Subcutaneous abdominal adipose tissue (tissue), 5 donors: Measurements from ENCODE around the gene SPRR2A.
"Not testable (repeated sequence)": the region's sequence is repeated elsewhere in the genome, so short reads cannot be mapped to it uniquely, and the experiment has no call there.

Source experiments
- H3K27ac ChIP-seq: one replicate; pipeline ENCODE4 v1.7.0; 2013; ENCODE audit warnings: low read depth, mild to moderate bottlenecking, inconsistent platforms, low read length, moderate library complexity
- H3K27me3 ChIP-seq, 5 donors: one replicate each; pipeline ENCODE4 v1.7.0; 2013; ENCODE audit warnings: low read length in 5 of 5, inconsistent platforms in 1 of 5; ENCODE audit not compliant: control insufficient read depth in 5 of 5, insufficient read depth in 4 of 5
- H3K36me3 ChIP-seq, 5 donors: one replicate each; pipeline ENCODE4 v1.7.0; 2013; ENCODE audit warnings: low read length in 5 of 5; ENCODE audit not compliant: control insufficient read depth in 5 of 5, insufficient read depth in 5 of 5
- H3K4me1 ChIP-seq, 5 donors: one replicate each; pipeline ENCODE4 v1.7.0; 2013; ENCODE audit warnings: low read length in 5 of 5, mild to moderate bottlenecking in 3 of 5, moderate library complexity in 1 of 5; ENCODE audit not compliant: control insufficient read depth in 5 of 5, insufficient read depth in 5 of 5
- H3K4me3 ChIP-seq, 5 donors: one replicate each; pipeline ENCODE4 v1.7.0; 2013; ENCODE audit warnings: low read length in 5 of 5, low read depth in 1 of 5
- H3K9ac ChIP-seq, 5 donors: one replicate each; pipeline ENCODE4 v1.7.0; 2013; ENCODE audit warnings: low read length in 5 of 5, mild to moderate bottlenecking in 4 of 5, moderate library complexity in 3 of 5
- H3K9me3 ChIP-seq, 5 donors: one replicate each; pipeline ENCODE4 v1.7.0; 2013; ENCODE audit warnings: low read length in 5 of 5; ENCODE audit not compliant: control insufficient read depth in 5 of 5
- donor health status: healthy.
- donor health status: healthy.
- donor health status: healthy.
- donor health status: healthy.
- donor health status: healthy.

The SPRR2A gene

GRCh38 chr1:153028766-153029165, 28.5 kb downstream of the SPRR2A start:
- Histone ChIP-seq H3K9ac (no peak overlapping the region), H3K4me1 (no peaks in the 10 kb centered on the region), H3K4me3 (no peak overlapping the region), H3K27me3 (peaks cover 0 to 4% (median 0%) of the 10 kb centered on the region in 5 donors), H3K9me3 (no peaks in the 10 kb centered on the region), H3K27ac (no peak overlapping the region), H3K36me3 (no peaks in the 10 kb centered on the region)

GRCh38 chr1:153025797-153026196, 31.5 kb downstream of the SPRR2A start:
- Histone ChIP-seq H3K27ac (no peak overlapping the region), H3K9me3 (no peaks in the 10 kb centered on the region), H3K27me3 (peaks cover 0 to 4% (median 0%) of the 10 kb centered on the region in 5 donors), H3K36me3 (no peaks in the 10 kb centered on the region), H3K9ac (no peak overlapping the region), H3K4me1 (no peaks in the 10 kb centered on the region), H3K4me3 (no peak overlapping the region)

- no peaks in the 10 kb centered on the region for H3K36me3 ChIP-seq
- peaks cover 0 to 4% (median 0%) of the 10 kb centered on the region in 5 donors for H3K27me3 ChIP-seq
- H3K4me3 ChIP-seq = no peak overlapping the region
- H3K9ac ChIP-seq = no peak overlapping the region
- H3K4me1 ChIP-seq = no peaks in the 10 kb centered on the region
- no peaks in the 10 kb centered on the region for H3K9me3 ChIP-seq
- H3K27ac ChIP-seq = no peak overlapping the region
Observed at GRCh38 chr1:153024413-153024812, 32.9 kb downstream of the SPRR2A start.

GRCh38 chr1:153023109-153023508, 34.2 kb downstream of the SPRR2A start:
- Histone ChIP-seq H3K4me3 (no peak overlapping the region), H3K4me1 (no peaks in the 10 kb centered on the region), H3K27ac (no peak overlapping the region)

GRCh38 chr1:153022340-153022739, 35.0 kb downstream of the SPRR2A start:
- not testable (repeated sequence) for H3K27ac ChIP-seq, H3K36me3 ChIP-seq, H3K4me3 ChIP-seq, H3K9ac ChIP-seq, H3K27me3 ChIP-seq, H3K4me1 ChIP-seq, H3K9me3 ChIP-seq

More at GRCh38 chr1:153023109-153023508, 34.2 kb downstream of the SPRR2A start:
- no peaks in the 10 kb centered on the region for H3K36me3 ChIP-seq
- H3K9ac ChIP-seq = no peak overlapping the region
- peaks cover 0 to 8% (median 0%) of the 10 kb centered on the region in 5 donors for H3K27me3 ChIP-seq
- H3K9me3 ChIP-seq = peaks cover 0 to under 1% (median 0%) of the 10 kb centered on the region in 5 donors

GRCh38 chr1:153021829-153022228, 35.5 kb downstream of the SPRR2A start:
- H3K4me1 ChIP-seq, H3K27ac ChIP-seq, H3K4me3 ChIP-seq, H3K27me3 ChIP-seq, H3K36me3 ChIP-seq, H3K9me3 ChIP-seq, H3K9ac ChIP-seq: not testable (repeated sequence)

- H3K4me1 ChIP-seq, H3K27ac ChIP-seq, H3K27me3 ChIP-seq, H3K36me3 ChIP-seq, H3K9me3 ChIP-seq, H3K4me3 ChIP-seq, H3K9ac ChIP-seq: not testable (repeated sequence)
Observed at GRCh38 chr1:153011235-153011758, 46.0 kb downstream of the SPRR2A start.
